NCI-H2107 treated with DMSO at 0.1 percent for 48 hours (cell line): ENCODE results near the gene SYS1.

ENCODE experiments used
- DNase-seq: peaks from one replicate; lab custom pipeline; 2025; ENCODE audit not compliant: unreplicated experiment; lab: John Stamatoyannopoulos, UW

Gene SYS1

GRCh38 chr20:45378191-45378590 lies 15.2 kb downstream of the SYS1 start, which contains the start of gene TP53TG5:
Gene TP53TG5, minus strand, starts transcription at chr20:45378325. Its CDS starts 89 bp downstream, at chr20:45378236.
- DNase-seq: no peak

DNA sequence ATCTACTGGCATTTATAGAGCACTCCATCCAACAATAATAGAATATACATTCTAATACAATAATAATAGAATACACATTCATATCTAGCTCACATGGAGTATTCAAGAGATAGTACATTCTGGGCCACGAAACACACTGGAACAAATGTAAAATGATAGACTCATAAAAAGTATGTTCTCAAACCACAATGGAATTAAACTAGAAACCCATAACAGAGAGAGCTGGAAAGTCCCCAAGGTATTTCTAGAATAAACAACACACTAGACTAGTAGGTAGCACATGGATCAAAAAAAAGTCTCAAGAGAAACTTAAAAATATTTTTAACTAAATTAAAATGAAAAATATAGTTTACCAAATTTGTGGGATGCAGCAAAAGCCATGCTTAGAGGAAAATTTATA lies 24.3 kb downstream of the SYS1 start:
- DNase-seq: no peak

- DNase-seq: no peak
Measured at GRCh38 chr20:45390931-45391330, 28.0 kb downstream of the SYS1 start.

- no peak for DNase-seq
Measured at GRCh38 chr20:45391559-45391958, 28.6 kb downstream of the SYS1 start.

DNA sequence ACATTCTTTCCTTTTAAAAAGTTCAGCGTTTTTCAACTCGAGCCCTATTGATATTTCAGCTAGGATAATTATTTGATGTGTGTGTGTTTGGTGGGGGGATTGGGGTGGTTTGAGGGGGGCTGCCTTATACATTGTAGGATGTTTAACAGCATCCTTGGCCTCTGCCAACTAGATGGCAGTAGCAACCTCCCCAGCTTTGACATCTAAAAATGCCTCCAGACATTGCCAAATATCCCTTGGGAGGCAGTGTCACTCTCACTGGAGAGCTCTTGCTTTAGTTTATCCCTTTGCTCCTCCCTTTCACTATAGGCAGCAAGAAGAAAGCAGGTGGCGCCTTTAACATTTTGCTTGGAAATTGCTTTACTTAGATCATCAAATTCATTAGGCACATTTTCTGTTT lies 29.8 kb downstream of the SYS1 start:
- no peak for DNase-seq

DNA sequence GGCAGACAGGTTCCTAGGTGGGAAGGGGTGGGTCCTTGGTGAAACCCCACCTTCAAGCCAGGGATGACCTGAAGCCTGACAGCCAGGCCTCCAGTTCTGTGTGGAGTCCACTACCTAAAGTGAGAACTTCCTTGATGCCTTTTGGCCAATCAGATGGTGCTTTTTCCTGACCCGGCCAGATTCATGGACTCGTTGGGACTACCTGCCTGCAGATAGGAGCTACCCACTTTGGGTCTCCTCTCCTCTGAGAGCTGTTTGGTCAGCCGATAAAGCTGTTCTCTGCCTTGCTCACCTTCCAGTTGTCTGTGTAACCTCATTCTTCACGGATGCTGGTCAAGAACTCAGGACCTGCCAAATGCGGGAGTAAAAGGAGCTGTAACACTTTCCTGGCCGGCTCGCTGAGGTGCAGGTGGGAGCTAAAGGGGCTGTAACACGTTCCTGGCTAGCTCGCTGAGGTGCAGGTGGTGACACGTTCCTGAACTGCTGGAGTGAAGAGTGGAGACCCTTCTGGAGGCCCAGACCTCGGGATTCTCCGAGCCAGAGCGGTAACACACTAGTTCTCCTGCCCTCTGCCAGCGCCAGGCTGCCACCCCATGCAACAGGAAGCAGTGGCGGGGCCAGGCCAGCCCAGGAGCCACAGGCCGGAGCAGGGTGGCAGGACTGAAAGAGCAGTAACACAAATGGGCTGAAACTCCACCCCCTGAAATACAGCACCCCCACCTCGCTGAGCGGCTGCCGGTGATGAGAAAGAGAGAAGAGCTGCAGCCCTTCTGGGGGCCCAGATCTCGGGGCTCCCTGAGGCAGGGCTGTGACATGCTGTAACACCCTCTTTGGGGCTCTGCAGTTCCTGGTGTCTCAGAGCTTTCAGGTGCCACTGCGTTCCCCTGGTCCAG lies 31.5 kb downstream of the SYS1 start:
- DNase-seq: no peak

- DNase-seq: no peak
Measured at GRCh38 chr20:45395114-45395415, 32.1 kb downstream of the SYS1 start.

GRCh38 chr20:45399018-45399417 lies 36.1 kb downstream of the SYS1 start:
- DNase-seq: no peak

- no peak for DNase-seq
Measured at GRCh38 chr20:45400346-45401031, 37.5 kb downstream of the SYS1 start.

GRCh38 chr20:45402946-45403345 lies 40.0 kb downstream of the SYS1 start:
- no peak for DNase-seq

DNA sequence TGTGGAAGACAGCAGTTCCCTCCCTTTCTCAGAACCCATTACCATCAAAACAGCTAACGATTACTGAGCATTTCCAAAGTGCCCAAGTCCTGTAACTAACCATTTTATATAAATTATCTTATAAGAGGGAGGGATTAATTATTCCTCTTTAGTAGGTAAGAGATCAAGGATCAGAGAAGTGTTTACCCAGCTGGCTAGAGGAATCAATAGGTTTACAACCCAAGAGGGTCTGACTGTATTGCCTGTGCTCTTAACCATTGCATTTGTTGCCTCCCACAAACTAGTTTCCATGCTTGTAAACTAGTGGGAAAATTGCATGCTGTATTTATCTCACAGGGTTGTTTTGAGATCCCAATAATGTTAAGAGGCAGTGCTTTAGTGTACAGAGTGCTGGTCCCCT lies 41.5 kb downstream of the SYS1 start:
- DNase-seq: peak; percentile 19

- no peak for DNase-seq
Measured at GRCh38 chr20:45405571-45406259, 42.8 kb downstream of the SYS1 start.

GRCh38 chr20:45406260-45407066 lies 43.5 kb downstream of the SYS1 start:
- DNase-seq: no peak

- DNase-seq: no peak
Measured at GRCh38 chr20:45407067-45407745, 44.2 kb downstream of the SYS1 start.

DNA sequence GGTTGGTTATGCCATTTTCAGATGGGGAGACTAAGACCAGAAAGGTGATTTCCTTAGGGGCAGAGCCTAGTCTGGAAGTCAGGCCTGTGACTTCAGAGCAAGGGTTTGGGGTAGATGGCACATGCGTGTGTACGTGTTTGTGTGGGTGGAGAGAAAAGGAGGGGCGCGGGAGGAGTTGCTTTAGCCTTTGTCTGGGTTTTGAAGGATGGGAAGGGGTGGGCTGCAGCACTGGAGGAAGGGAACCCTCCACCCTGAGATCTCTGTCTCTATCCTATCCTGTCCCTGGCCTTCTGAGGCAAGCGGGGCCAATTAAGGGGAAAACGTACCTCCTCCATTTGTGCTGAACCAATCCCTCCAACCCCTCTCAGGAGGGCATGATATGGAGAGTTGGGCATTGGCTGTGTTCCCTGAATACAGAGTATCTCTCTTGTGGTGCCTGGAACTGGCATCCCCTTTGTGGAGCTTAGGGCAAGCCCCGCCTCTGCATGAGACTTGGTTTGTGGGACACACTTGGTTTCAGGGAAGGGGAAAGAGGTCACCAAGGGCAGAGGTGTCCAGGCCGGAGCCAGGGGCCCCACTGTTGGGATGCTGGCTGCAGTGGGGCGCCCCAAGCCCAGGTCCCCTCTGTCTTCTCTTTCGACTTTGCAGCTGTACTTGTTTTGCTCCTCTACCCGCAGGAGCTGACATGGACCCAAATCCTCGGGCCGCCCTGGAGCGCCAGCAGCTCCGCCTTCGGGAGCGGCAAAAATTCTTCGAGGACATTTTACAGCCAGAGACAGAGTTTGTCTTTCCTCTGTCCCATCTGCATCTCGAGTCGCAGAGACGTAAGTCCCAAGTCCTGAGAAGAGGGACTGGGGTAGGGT lies 45.1 kb downstream of the SYS1 start, which contains the start of gene DBNDD2:
TSS of gene DBNDD2 (plus strand) at position 507 of the 863 bp plus-strand sequence. CDS start at position 686, 179 bp downstream.
- no peak for DNase-seq

GRCh38 chr20:45408646-45409213 lies 45.8 kb downstream of the SYS1 start:
- DNase-seq: no peak

- no peak for DNase-seq
Measured at GRCh38 chr20:45409521-45410272, 46.7 kb downstream of the SYS1 start.

- no peak for DNase-seq
Measured at GRCh38 chr20:45410887-45411286, 47.9 kb downstream of the SYS1 start.
